ENCODE results near the gene CNPY1.

- TF ChIP-seq CTCF (conservative IDR thresholded peaks at IDR 0.05) (no peak), EZH2 (IDR thresholded peaks at IDR 0.05; ENCODE audit: low read depth) (no peak)
These were observed 25.2 kb downstream of the CNPY1 start for GRCh38 chr7:155521007-155521742.
